Hepatocyte (in vitro differentiated cells): ENCODE data around the gene PIGB.
"Not testable (repeated sequence)": the region's sequence is repeated elsewhere in the genome, so short reads cannot be mapped to it uniquely, and the experiment has no call there.

Experiments used
- CTCF ChIP-seq: fragments of 200-600 bp; sonication (generic); IDR thresholded peaks from 2 replicates; pipeline ENCODE4 v1.5.1; 2016; ENCODE audit warnings: antibody characterized with exemption, mild to moderate bottlenecking; ENCODE audit not compliant: poor library complexity
- EZH2 ChIP-seq: fragments of 200-600 bp; sonication (generic); IDR thresholded peaks from 2 replicates; pipeline ENCODE4 v1.6.1; 2016; ENCODE audit warnings: antibody characterized with exemption, mild to moderate bottlenecking, borderline replicate concordance
- EZH2phosphoT487 ChIP-seq: fragments of 200-600 bp; sonication (generic); IDR thresholded peaks from one replicate; pipeline ENCODE4 v1.6.1; 2018; ENCODE audit warnings: antibody characterized with exemption, mild to moderate bottlenecking, low read depth, moderate library complexity; ENCODE audit not compliant: unreplicated experiment, severe bottlenecking

GRCh38 chr15:55280589-55280988, 38.4 kb upstream of the PIGB start:
- TF ChIP-seq CTCF, EZH2phosphoT487, EZH2: not testable (repeated sequence)
